OCI-LY7 (cell line): ENCODE measurements around the gene TDRD5. TPM values are rescaled to one million over a fixed set of nuclear protein-coding genes. Genes with fewer than 3 reads are reported as not detected.

Source experiments
- BruUV-seq: library from RNA; stranded (reverse); fragments of 400-500 nt; replicated peaks from 2 replicates; lab custom pipeline; 2021; lab: Mats Ljungman, UMichigan
- CTCF ChIA-PET: fragments of 300-600 bp; sonication (Branson Sonifier 250); formaldehyde crosslinking; loops from one replicate; lab custom pipeline; 2022; ENCODE audit warnings: antibody characterized with exemption; ENCODE audit not compliant: unreplicated experiment; lab: Charles Lee
- POLR2A ChIA-PET: fragments of 300-600 bp; sonication (Branson Sonifier 250); formaldehyde crosslinking; loops from one replicate; lab custom pipeline; 2022; ENCODE audit warnings: antibody characterized with exemption; lab: Charles Lee
- DNase-seq: peaks from one replicate; pipeline ENCODE4 v3.0.0-alpha.2; 2015; ENCODE audit warnings: low spot score
- H2AFZ ChIP-seq: fragments of 200-600 bp; sonication (generic), shearing (Covaris generic); 2 replicates; pipeline ENCODE4 v1.6.1; 2014; ENCODE audit warnings: mild to moderate bottlenecking, antibody characterized with exemption, low read length, moderate library complexity
- H3K27ac ChIP-seq: fragments of 200-600 bp; sonication (generic); 2 replicates; pipeline ENCODE4 v1.5.1; 2014; ENCODE audit warnings: mixed run types, low read depth, mild to moderate bottlenecking, moderate library complexity, low read length, inconsistent platforms; ENCODE audit not compliant: poor library complexity, severe bottlenecking
- H3K36me3 ChIP-seq: fragments of 200-600 bp; sonication (generic); 2 replicates; pipeline ENCODE4 v1.6.1; 2014; ENCODE audit warnings: mild to moderate bottlenecking, antibody characterized with exemption, low read length, moderate library complexity, mixed read lengths; ENCODE audit not compliant: insufficient read depth
- H3K4me1 ChIP-seq: fragments of 200-600 bp; sonication (generic); 2 replicates; pipeline ENCODE4 v1.5.1; 2014; ENCODE audit warnings: mild to moderate bottlenecking, low read length; ENCODE audit not compliant: insufficient read depth, poor library complexity, severe bottlenecking
- H3K4me2 ChIP-seq: fragments of 200-600 bp; sonication (generic); 2 replicates; pipeline ENCODE4 v1.6.1; 2014; ENCODE audit warnings: mild to moderate bottlenecking, low read length
- H3K4me3 ChIP-seq: fragments of 200-600 bp; sonication (generic); 2 replicates; pipeline ENCODE4 v1.5.1; 2014; ENCODE audit warnings: mild to moderate bottlenecking, low read depth, low read length; ENCODE audit not compliant: poor library complexity, severe bottlenecking
- H3K79me2 ChIP-seq: fragments of 200-600 bp; sonication (generic); 2 replicates; pipeline ENCODE4 v1.6.1; 2016; ENCODE audit warnings: low read depth, mild to moderate bottlenecking, low read length, moderate library complexity, mixed read lengths; ENCODE audit not compliant: insufficient read depth
- H3K9me2 ChIP-seq: fragments of 200-600 bp; sonication (generic); 2 replicates; pipeline ENCODE4 v1.6.1; 2016; ENCODE audit warnings: mild to moderate bottlenecking, low read length, mixed read lengths; ENCODE audit not compliant: insufficient read depth
- H3K9me3 ChIP-seq: fragments of 200-600 bp; sonication (generic); 2 replicates; pipeline ENCODE4 v1.6.1; 2014; ENCODE audit warnings: mild to moderate bottlenecking, mixed run types, low read length, mixed read lengths
- H4K20me1 ChIP-seq: fragments of 200-600 bp; sonication (generic); 2 replicates; pipeline ENCODE4 v1.6.1; 2014; ENCODE audit warnings: mild to moderate bottlenecking, antibody characterized with exemption, low read length, moderate library complexity, mixed read lengths; ENCODE audit not compliant: insufficient read depth
- EZH2phosphoT487 ChIP-seq: fragments of 200-600 bp; sonication (generic); IDR thresholded peaks from 2 replicates; pipeline ENCODE4 v1.6.1; 2018; ENCODE audit warnings: low read depth, borderline replicate concordance, mild to moderate bottlenecking, mixed run types, antibody characterized with exemption, low read length, moderate library complexity, mixed read lengths
- intact Hi-C: fragments of 100-400 bp; cut with micrococcal nuclease; formaldehyde crosslinking; loops from one replicate; pipeline ENCODE4 v1.10.0; 2022; ENCODE audit not compliant: unreplicated experiment
- total RNA-seq, 2 experiments: library from RNA; depleted of rRNA in 1 of 2; stranded (reverse); fragments of >200 nt in 1 of 2; shearing (Covaris generic) in 1 of 2; gene quantifications; 2 replicates each; pipeline ENCODE4 v1.2.3, GENCODE V29; 2014 to 2022
- TF ChIP-seq, protein P1 (sequence below): fragments of 200-600 bp; sonication (generic); conservative IDR thresholded peaks from 2 replicates; pipeline ENCODE4 v1.5.1; 2014; ENCODE audit warnings: mild to moderate bottlenecking, antibody characterized with exemption, low read length, moderate library complexity, mixed read lengths

The TDRD5 gene
- total RNA-seq, 2 experiments from 2014 or later, result not detected

GRCh38 chr1:179714159-179714558, 122.5 kb downstream of the TDRD5 start:
- no peak for DNase-seq
- no peaks in the 10 kb centered on the region for H3K9me2 ChIP-seq
- POLR2A ChIA-PET, result no interaction called here
- H2AFZ ChIP-seq, result no peak overlapping the region
- H3K79me2 ChIP-seq, result no peaks in the 10 kb centered on the region
- TF ChIP-seq, protein P1, sequence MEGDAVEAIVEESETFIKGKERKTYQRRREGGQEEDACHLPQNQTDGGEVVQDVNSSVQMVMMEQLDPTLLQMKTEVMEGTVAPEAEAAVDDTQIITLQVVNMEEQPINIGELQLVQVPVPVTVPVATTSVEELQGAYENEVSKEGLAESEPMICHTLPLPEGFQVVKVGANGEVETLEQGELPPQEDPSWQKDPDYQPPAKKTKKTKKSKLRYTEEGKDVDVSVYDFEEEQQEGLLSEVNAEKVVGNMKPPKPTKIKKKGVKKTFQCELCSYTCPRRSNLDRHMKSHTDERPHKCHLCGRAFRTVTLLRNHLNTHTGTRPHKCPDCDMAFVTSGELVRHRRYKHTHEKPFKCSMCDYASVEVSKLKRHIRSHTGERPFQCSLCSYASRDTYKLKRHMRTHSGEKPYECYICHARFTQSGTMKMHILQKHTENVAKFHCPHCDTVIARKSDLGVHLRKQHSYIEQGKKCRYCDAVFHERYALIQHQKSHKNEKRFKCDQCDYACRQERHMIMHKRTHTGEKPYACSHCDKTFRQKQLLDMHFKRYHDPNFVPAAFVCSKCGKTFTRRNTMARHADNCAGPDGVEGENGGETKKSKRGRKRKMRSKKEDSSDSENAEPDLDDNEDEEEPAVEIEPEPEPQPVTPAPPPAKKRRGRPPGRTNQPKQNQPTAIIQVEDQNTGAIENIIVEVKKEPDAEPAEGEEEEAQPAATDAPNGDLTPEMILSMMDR, result no peak
- TF ChIP-seq EZH2phosphoT487, result no peak
- no peak overlapping the region for H3K4me3 ChIP-seq
- no peaks in the 10 kb centered on the region for H4K20me1 ChIP-seq
- H3K4me2 ChIP-seq, result no peak overlapping the region
- CTCF ChIA-PET, result no interaction called here
- intact Hi-C loops, result no loop called here
- no peaks in the 10 kb centered on the region for H3K36me3 ChIP-seq
- peaks cover 32% of the 10 kb centered on the region; the same call in 1 of the 2 replicates for H3K9me3 ChIP-seq
- H3K4me1 ChIP-seq, result no peaks in the 10 kb centered on the region
- no TSS peak for BruUV-seq
- no peak overlapping the region for H3K27ac ChIP-seq

DNA sequence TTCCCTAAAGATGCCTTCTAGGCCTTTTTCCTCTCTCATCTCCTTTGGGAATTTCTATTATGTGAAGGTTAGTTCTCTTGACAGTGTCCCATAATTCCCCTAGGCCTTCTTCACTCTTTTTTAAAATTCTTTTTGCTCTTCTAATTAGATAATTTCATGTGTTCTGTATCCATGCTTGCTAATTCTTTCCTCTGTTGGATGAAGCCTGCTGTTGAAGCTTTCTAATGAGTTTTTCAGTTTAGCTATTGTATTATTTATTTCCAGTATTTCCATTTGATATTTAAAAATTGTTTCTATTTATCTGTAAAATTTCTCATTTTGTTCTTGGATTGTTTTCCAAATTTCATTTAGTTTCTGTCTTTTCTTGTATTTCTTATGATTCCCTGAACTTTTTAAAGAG, 123.0 kb downstream of the TDRD5 start:
- intact Hi-C loops, result no loop called here
- Histone ChIP-seq H3K36me3 (no peaks in the 10 kb centered on the region), H3K4me3 (no peak overlapping the region), H3K4me1 (no peaks in the 10 kb centered on the region), H3K4me2 (no peak overlapping the region), H3K9me3 (peaks cover 37% of the 10 kb centered on the region; the same call in 1 of the 2 replicates), H3K9me2 (no peaks in the 10 kb centered on the region), H4K20me1 (no peaks in the 10 kb centered on the region), H3K27ac (no peak overlapping the region), H3K79me2 (no peaks in the 10 kb centered on the region), H2AFZ (no peak overlapping the region)
- TF ChIP-seq EZH2phosphoT487, result no peak
- TF ChIP-seq, protein P1, result no peak
- DNase-seq, result no peak
- no TSS peak for BruUV-seq
- POLR2A ChIA-PET, result no interaction called here
- CTCF ChIA-PET, result no interaction called here

- BruUV-seq, result no TSS peak
- TF ChIP-seq EZH2phosphoT487, result no peak
- TF ChIP-seq, protein P1, result no peak
- Histone ChIP-seq H3K9me3 (peaks cover 32% of the 10 kb centered on the region; the same call in 1 of the 2 replicates), H3K36me3 (no peaks in the 10 kb centered on the region), H3K4me2 (no peak overlapping the region), H4K20me1 (no peaks in the 10 kb centered on the region), H3K9me2 (no peaks in the 10 kb centered on the region), H3K4me1 (no peaks in the 10 kb centered on the region), H3K4me3 (no peak overlapping the region), H2AFZ (no peak overlapping the region), H3K79me2 (no peaks in the 10 kb centered on the region), H3K27ac (no peak overlapping the region)
- no peak for DNase-seq
- CTCF ChIA-PET, result no interaction called here
- intact Hi-C loops, result no loop called here
- POLR2A ChIA-PET, result interaction anchor here (0.7 kb wide), 1 partner anchor 644 kb away, joined by 3 read pairs; no protein-coding TSS in a partner anchor
Observed at GRCh38 chr1:179719272-179719671, 127.6 kb downstream of the TDRD5 start.
